ENCODE results near the gene FNDC8. TPM values are rescaled to one million over a fixed set of nuclear protein-coding genes. Genes with fewer than 3 reads are reported as not detected.
A peak's percentile ranks its signal among the peaks of the same experiment; 100 is the strongest.

Gene FNDC8
- total and polyA plus RNA-seq, 2 donors from 2014 or later = not detected

GRCh38 chr17:35087731-35088355 lies 33.6 kb upstream of the FNDC8 start:
- peaks cover 0 to 8% (median 0%) of the 10 kb centered on the region in 3 donors for H3K4me1 ChIP-seq (ENCODE audit: control insufficient read depth in 2 of 3, insufficient read depth in 2 of 3, low read depth in 1 of 3, low read length in 3 of 3)
- DNase-seq = peak in 4 of 5 donors; percentile 9 to 46 (median 35)

GRCh38 chr17:35088356-35088880 lies 33.0 kb upstream of the FNDC8 start:
- Histone ChIP-seq H3K36me3 (ENCODE audit: control insufficient read depth in 2 of 3, insufficient read depth in 3 of 3, low read length in 3 of 3) (no peaks in the 10 kb centered on the region), H3K27ac (ENCODE audit: low read depth in 2 of 2, low read length in 2 of 2) (peak overlapping the region; percentile 74 to 91), H3K9me3 (ENCODE audit: control insufficient read depth in 2 of 3, insufficient read depth in 1 of 3, low read length in 3 of 3) (no peaks in the 10 kb centered on the region), H3K9ac (ENCODE audit: low read length in 3 of 3) (peak overlapping the region; percentile 27 to 81 (median 43)), H3K27me3 (ENCODE audit: control insufficient read depth, insufficient read depth, low read length) (no peaks in the 10 kb centered on the region), H3K4me3 (ENCODE audit: low read length in 3 of 3) (peak overlapping the region; percentile 62 to 96 (median 67)), H3K4me1 (ENCODE audit: control insufficient read depth in 2 of 3, insufficient read depth in 2 of 3, low read depth in 1 of 3, low read length in 3 of 3) (peaks cover 0 to 8% (median 0%) of the 10 kb centered on the region in 3 donors)
- no peak for FAIRE-seq
- DNase-seq = peak; percentile 66 to 84 (median 75)
- intact Hi-C loops (cut with DNase I) = no loop called here
- TF ChIP-seq, protein P1, sequence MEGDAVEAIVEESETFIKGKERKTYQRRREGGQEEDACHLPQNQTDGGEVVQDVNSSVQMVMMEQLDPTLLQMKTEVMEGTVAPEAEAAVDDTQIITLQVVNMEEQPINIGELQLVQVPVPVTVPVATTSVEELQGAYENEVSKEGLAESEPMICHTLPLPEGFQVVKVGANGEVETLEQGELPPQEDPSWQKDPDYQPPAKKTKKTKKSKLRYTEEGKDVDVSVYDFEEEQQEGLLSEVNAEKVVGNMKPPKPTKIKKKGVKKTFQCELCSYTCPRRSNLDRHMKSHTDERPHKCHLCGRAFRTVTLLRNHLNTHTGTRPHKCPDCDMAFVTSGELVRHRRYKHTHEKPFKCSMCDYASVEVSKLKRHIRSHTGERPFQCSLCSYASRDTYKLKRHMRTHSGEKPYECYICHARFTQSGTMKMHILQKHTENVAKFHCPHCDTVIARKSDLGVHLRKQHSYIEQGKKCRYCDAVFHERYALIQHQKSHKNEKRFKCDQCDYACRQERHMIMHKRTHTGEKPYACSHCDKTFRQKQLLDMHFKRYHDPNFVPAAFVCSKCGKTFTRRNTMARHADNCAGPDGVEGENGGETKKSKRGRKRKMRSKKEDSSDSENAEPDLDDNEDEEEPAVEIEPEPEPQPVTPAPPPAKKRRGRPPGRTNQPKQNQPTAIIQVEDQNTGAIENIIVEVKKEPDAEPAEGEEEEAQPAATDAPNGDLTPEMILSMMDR (IDR thresholded peaks at IDR 0.05; ENCODE audit: borderline replicate concordance, extremely low read depth, insufficient read depth) = no peak

More at GRCh38 chr17:35087731-35088355, 33.6 kb upstream of the FNDC8 start:
- Histone ChIP-seq H3K4me3 (ENCODE audit: low read length in 3 of 3) (peak overlapping the region; percentile 62 to 96 (median 67)), H3K9me3 (ENCODE audit: control insufficient read depth in 2 of 3, insufficient read depth in 1 of 3, low read length in 3 of 3) (no peaks in the 10 kb centered on the region), H3K9ac (ENCODE audit: low read length in 3 of 3) (peak overlapping the region; percentile 27 to 81 (median 43)), H3K27me3 (ENCODE audit: control insufficient read depth, insufficient read depth, low read length) (no peaks in the 10 kb centered on the region), H3K36me3 (ENCODE audit: control insufficient read depth in 2 of 3, insufficient read depth in 3 of 3, low read length in 3 of 3) (no peaks in the 10 kb centered on the region), H3K27ac (ENCODE audit: low read depth in 2 of 2, low read length in 2 of 2) (peak overlapping the region; percentile 74 to 91)
- FAIRE-seq = no peak
- TF ChIP-seq, protein P1 (IDR thresholded peaks at IDR 0.05; ENCODE audit: borderline replicate concordance, extremely low read depth, insufficient read depth) = no peak
- intact Hi-C loops (cut with DNase I) = no loop called here

DNA sequence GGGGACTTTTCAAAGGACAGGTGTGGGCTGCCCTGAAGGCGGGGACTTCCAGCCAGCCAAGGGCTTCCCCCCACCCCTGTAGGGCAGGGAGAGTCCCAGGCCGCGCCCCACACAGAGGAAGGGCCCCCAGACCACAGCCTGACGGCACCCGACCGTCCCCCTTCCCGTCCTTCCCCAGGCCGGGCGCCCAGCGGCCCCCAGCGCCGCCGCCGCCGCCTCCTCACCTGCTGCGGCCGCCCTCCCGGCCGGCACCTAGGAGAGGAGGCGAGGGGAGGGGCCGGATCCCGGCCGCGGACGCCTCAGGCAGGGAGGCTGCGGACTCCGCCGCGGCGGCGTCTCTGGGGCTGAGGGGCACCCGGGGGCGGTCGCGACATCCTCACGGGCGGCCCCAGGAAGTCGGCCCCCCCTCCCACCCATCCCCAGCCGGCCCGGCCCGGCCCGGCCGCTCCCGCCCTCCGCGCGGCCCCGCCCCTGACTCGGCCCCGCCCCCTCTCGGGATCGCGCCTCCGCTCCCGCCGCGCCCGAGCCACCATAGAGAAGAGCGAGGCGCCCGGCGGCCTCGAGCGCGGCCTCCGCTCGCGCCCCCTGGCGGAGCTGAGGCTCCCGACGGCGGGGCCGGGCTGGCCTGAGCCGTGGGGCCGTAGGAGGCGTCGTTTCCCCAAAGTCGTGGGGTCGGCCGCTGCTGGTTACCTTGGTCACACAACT lies 32.4 kb upstream of the FNDC8 start:
- Histone ChIP-seq H3K27me3 (ENCODE audit: control insufficient read depth, insufficient read depth, low read length) (no peaks in the 10 kb centered on the region), H3K9me3 (ENCODE audit: control insufficient read depth in 2 of 3, insufficient read depth in 1 of 3, low read length in 3 of 3) (no peaks in the 10 kb centered on the region), H3K9ac (ENCODE audit: low read length in 3 of 3) (peak overlapping the region; percentile 27 to 81 (median 49)), H3K4me1 (ENCODE audit: control insufficient read depth in 2 of 3, insufficient read depth in 2 of 3, low read depth in 1 of 3, low read length in 3 of 3) (peaks cover 0 to 8% (median 0%) of the 10 kb centered on the region in 3 donors), H3K36me3 (ENCODE audit: control insufficient read depth in 2 of 3, insufficient read depth in 3 of 3, low read length in 3 of 3) (no peaks in the 10 kb centered on the region), H3K27ac (ENCODE audit: low read depth in 2 of 2, low read length in 2 of 2) (peak overlapping the region; percentile 74 to 91), H3K4me3 (ENCODE audit: low read length in 3 of 3) (peak overlapping the region; percentile 62 to 96 (median 67))
- TF ChIP-seq, protein P1 (IDR thresholded peaks at IDR 0.05; ENCODE audit: borderline replicate concordance, extremely low read depth, insufficient read depth) = peak; percentile 84
- DNase-seq (peak; percentile 89 to 95 (median 92)), FAIRE-seq (no peak)
- intact Hi-C loops (cut with DNase I) = no loop called here

Measured in kidney (tissue), 14 donors.